Endodermal cell (in vitro differentiated cells): ENCODE measurements around the gene NR2C2AP. TPM values are rescaled to one million over a fixed set of nuclear protein-coding genes. Genes with fewer than 3 reads are reported as not detected.

Experiments
- DNase-seq: peaks from one replicate; pipeline ENCODE4 v3.0.0-alpha.2; 2017
- H3K27ac ChIP-seq: 2 replicates; pipeline ENCODE4 v1.5.1; 2013; ENCODE audit warnings: mild to moderate bottlenecking, low read depth, low read length, moderate library complexity
- H3K27me3 ChIP-seq: 2 replicates; pipeline ENCODE4 v1.6.1; 2013; ENCODE audit warnings: mild to moderate bottlenecking, low read length, moderate library complexity; ENCODE audit not compliant: insufficient read depth, control insufficient read depth, poor library complexity, severe bottlenecking
- H3K36me3 ChIP-seq: 2 replicates; pipeline ENCODE4 v1.7.0; 2013; ENCODE audit warnings: mild to moderate bottlenecking, low read length, moderate library complexity; ENCODE audit not compliant: control insufficient read depth, insufficient read depth
- H3K4me1 ChIP-seq: one replicate; pipeline ENCODE4 v1.7.0; 2013; ENCODE audit warnings: low read length; ENCODE audit not compliant: control insufficient read depth, insufficient read depth
- H3K4me3 ChIP-seq: 2 replicates; pipeline ENCODE4 v1.5.1; 2013; ENCODE audit warnings: mild to moderate bottlenecking, low read length, moderate library complexity
- H3K9ac ChIP-seq: 2 replicates; pipeline ENCODE4 v1.6.1; 2013; ENCODE audit warnings: mild to moderate bottlenecking, low read length, moderate library complexity; ENCODE audit not compliant: poor library complexity, severe bottlenecking; ENCODE audit errors: extremely low read depth
- H3K9me3 ChIP-seq: 2 replicates; pipeline ENCODE4 v1.6.1; 2013; ENCODE audit warnings: mild to moderate bottlenecking, low read length, moderate library complexity; ENCODE audit not compliant: control insufficient read depth
- H3K27ac Mint-ChIP-seq: 2 replicates; pipeline ENCODE4 v1.8.0; 2020; ENCODE audit warnings: mixed read lengths
- H3K27me3 Mint-ChIP-seq: 2 replicates; pipeline ENCODE4 v1.8.0; 2021; ENCODE audit warnings: mild to moderate bottlenecking, mixed read lengths; ENCODE audit not compliant: insufficient read depth
- H3K36me3 Mint-ChIP-seq: 2 replicates; pipeline ENCODE4 v1.8.0; 2020; ENCODE audit warnings: low read depth, mixed read lengths
- H3K4me1 Mint-ChIP-seq: 2 replicates; pipeline ENCODE4 v1.8.0; 2020; ENCODE audit warnings: mixed read lengths
- H3K4me3 Mint-ChIP-seq: 2 replicates; pipeline ENCODE4 v1.8.0; 2020; ENCODE audit warnings: mild to moderate bottlenecking, moderate library complexity, mixed read lengths
- H3K9me3 Mint-ChIP-seq: 2 replicates; pipeline ENCODE4 v1.8.0; 2020; ENCODE audit warnings: mild to moderate bottlenecking, mixed read lengths
- WGBS, 2 experiments: methylation state at CpG; one replicate each; pipeline versions ENCODE4 v1.1.5 to v1.1.7; 2013; ENCODE audit warnings: missing lambda C conversion rate in 2 of 2, mixed read lengths in 1 of 2; ENCODE audit not compliant: insufficient coverage in 1 of 2, insufficient read length in 1 of 2; 5-methylcytosine and 5-hydroxymethylcytosine counted together
- total RNA-seq, 2 donors: library from RNA; stranded (reverse); fragmentation: NEBNext Ultra II Directional in 1 of 2; extraction: Animal tissue kit (Norgen Biotek cat#: 25700) in 1 of 2; gene quantifications; 2 replicates in 1 of 2; 3 replicates in 1 of 2; pipeline ENCODE4 v1.2.1, GENCODE V29; 2021
- TF ChIP-seq, protein P1 (sequence below): fragments of 200-600 bp; sonication (generic); conservative IDR thresholded peaks from 2 replicates; pipeline ENCODE4 v1.5.0; 2021; ENCODE audit warnings: antibody characterized with exemption, mild to moderate bottlenecking

Gene NR2C2AP
- total RNA-seq, 2 donors from 2014 or later = 14.7 to 17.2 TPM

GRCh38 chr19:19202707-19203011 lies 555 bp downstream of the NR2C2AP start:
- H3K36me3 ChIP-seq = peaks cover 24% of the 10 kb centered on the region
- Mint-ChIP-seq H3K36me3 (peaks cover 30% of the 10 kb centered on the region), H3K27ac (peak overlapping the region; percentile 94), H3K27me3 (peaks cover 32% of the 10 kb centered on the region), H3K9me3 (peaks cover 3% of the 10 kb centered on the region), H3K4me1 (peaks cover 12% of the 10 kb centered on the region), H3K4me3 (peak overlapping the region; percentile 86)
- no peak overlapping the region for H3K27ac ChIP-seq
- peak overlapping the region; percentile 96 for H3K4me3 ChIP-seq
- H3K27me3 ChIP-seq = peaks cover 22% of the 10 kb centered on the region
- WGBS, 2 experiments = 39 to 51% methylated on average over 10 to 11 of the region's 11 CpGs
- DNase-seq = no peak
- peak overlapping the region; percentile 72 for H3K9ac ChIP-seq
- TF ChIP-seq, protein P1, sequence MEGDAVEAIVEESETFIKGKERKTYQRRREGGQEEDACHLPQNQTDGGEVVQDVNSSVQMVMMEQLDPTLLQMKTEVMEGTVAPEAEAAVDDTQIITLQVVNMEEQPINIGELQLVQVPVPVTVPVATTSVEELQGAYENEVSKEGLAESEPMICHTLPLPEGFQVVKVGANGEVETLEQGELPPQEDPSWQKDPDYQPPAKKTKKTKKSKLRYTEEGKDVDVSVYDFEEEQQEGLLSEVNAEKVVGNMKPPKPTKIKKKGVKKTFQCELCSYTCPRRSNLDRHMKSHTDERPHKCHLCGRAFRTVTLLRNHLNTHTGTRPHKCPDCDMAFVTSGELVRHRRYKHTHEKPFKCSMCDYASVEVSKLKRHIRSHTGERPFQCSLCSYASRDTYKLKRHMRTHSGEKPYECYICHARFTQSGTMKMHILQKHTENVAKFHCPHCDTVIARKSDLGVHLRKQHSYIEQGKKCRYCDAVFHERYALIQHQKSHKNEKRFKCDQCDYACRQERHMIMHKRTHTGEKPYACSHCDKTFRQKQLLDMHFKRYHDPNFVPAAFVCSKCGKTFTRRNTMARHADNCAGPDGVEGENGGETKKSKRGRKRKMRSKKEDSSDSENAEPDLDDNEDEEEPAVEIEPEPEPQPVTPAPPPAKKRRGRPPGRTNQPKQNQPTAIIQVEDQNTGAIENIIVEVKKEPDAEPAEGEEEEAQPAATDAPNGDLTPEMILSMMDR = no peak
- H3K9me3 ChIP-seq = no peaks in the 10 kb centered on the region
- no peaks in the 10 kb centered on the region for H3K4me1 ChIP-seq

GRCh38 chr19:19201697-19202630 lies 1.2 kb downstream of the NR2C2AP start:
- Mint-ChIP-seq H3K9me3 (peaks cover 3% of the 10 kb centered on the region), H3K27ac (no peak overlapping the region), H3K4me3 (peak overlapping the region; percentile 86), H3K27me3 (peaks cover 25% of the 10 kb centered on the region), H3K36me3 (peaks cover 36% of the 10 kb centered on the region), H3K4me1 (peaks cover 12% of the 10 kb centered on the region)
- peaks cover 27% of the 10 kb centered on the region for H3K36me3 ChIP-seq
- WGBS, 2 experiments = 89% methylated on average over 15 to 19 of the region's 19 CpGs
- no peak for DNase-seq
- H3K4me3 ChIP-seq = peak overlapping the region; percentile 96
- no peak overlapping the region for H3K27ac ChIP-seq
- no peaks in the 10 kb centered on the region for H3K9me3 ChIP-seq
- peak overlapping the region; percentile 72 for H3K9ac ChIP-seq
- TF ChIP-seq, protein P1 = no peak
- peaks cover 15% of the 10 kb centered on the region for H3K27me3 ChIP-seq
- no peaks in the 10 kb centered on the region for H3K4me1 ChIP-seq

DNA sequence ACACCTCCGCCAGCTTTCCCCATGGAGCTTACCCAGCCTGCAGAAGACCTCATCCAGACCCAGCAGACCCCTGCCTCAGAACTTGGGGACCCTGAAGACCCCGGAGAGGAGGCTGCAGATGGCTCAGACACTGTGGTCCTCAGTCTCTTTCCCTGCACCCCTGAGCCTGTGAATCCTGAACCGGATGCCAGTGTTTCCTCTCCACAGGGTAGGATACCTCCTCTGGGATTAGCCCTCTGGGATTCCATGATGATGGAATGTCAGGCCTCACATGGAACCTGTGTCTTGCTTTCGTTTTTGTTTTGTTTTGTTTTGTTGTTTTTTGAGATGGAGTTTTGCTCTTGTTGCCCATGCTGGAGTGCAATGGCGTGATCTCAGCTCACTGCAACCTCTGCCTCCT lies 9.3 kb downstream of the NR2C2AP start:
- H3K9me3 ChIP-seq = no peaks in the 10 kb centered on the region
- peaks cover 30% of the 10 kb centered on the region for H3K36me3 Mint-ChIP-seq
- DNase-seq = no peak
- H3K36me3 ChIP-seq = peaks cover 13% of the 10 kb centered on the region
- WGBS, 2 experiments = 89 to 91% methylated on average over 3 to 5 of the region's 5 CpGs
- no peaks in the 10 kb centered on the region for H3K9me3 Mint-ChIP-seq
- no peak overlapping the region for H3K4me3 ChIP-seq
- peaks cover 8% of the 10 kb centered on the region for H3K4me1 Mint-ChIP-seq
- no peaks in the 10 kb centered on the region for H3K27me3 Mint-ChIP-seq
- H3K9ac ChIP-seq = no peak overlapping the region
- H3K27ac Mint-ChIP-seq = peak overlapping the region; percentile 35
- H3K4me1 ChIP-seq = no peaks in the 10 kb centered on the region
- H3K4me3 Mint-ChIP-seq = peak overlapping the region; percentile 96
- H3K27ac ChIP-seq = no peak overlapping the region
- no peaks in the 10 kb centered on the region for H3K27me3 ChIP-seq
- TF ChIP-seq, protein P1 = no peak
